Muscle of leg (tissue), 11 donors: ENCODE measurements around the gene DYSF. TPM values are rescaled to one million over a fixed set of nuclear protein-coding genes. Genes with fewer than 3 reads are reported as not detected.
A peak's percentile ranks its signal among the peaks of the same experiment; 100 is the strongest.

ENCODE experiments used
- DNase-seq: peaks from one replicate; pipeline ENCODE4 v3.0.0; 2013
- H3K27ac ChIP-seq: one replicate; pipeline ENCODE4 v1.5.1; 2013; ENCODE audit warnings: mild to moderate bottlenecking, low read length, control low read depth
- H3K27me3 ChIP-seq: one replicate; pipeline ENCODE4 v1.6.1; 2013; ENCODE audit warnings: low read length; ENCODE audit not compliant: control insufficient read depth, insufficient read depth
- H3K36me3 ChIP-seq: one replicate; pipeline ENCODE4 v1.6.1; 2013; ENCODE audit warnings: low read length; ENCODE audit not compliant: control insufficient read depth, insufficient read depth
- H3K4me1 ChIP-seq: one replicate; pipeline ENCODE4 v1.6.1; 2013; ENCODE audit warnings: low read length; ENCODE audit not compliant: control insufficient read depth, insufficient read depth
- H3K4me3 ChIP-seq: one replicate; pipeline ENCODE4 v1.5.1; 2013; ENCODE audit warnings: low read length, control low read depth
- H3K9me3 ChIP-seq: replicated peaks from 2 replicates; pipeline ENCODE4 v1.6.1; 2013; ENCODE audit warnings: low read depth, low read length; ENCODE audit not compliant: control insufficient read depth
- WGBS: methylation state at CpG from one replicate; pipeline ENCODE4 v1.1.5; 2013; ENCODE audit warnings: missing lambda C conversion rate; ENCODE audit not compliant: insufficient coverage; 5-methylcytosine and 5-hydroxymethylcytosine counted together
- polyA plus RNA-seq, 8 donors: library from polyadenylated mRNA; unstranded; fragments of 120-200 nt; gene quantifications; one replicate each; pipeline versions ENCODE4 v1.2.1 to v1.2.3, GENCODE V29; 2013; ENCODE audit warnings: inconsistent platforms in 1 of 8, low replicate concordance in 1 of 8; ENCODE audit not compliant: insufficient read length in 8 of 8, insufficient read depth in 1 of 8
- total RNA-seq: library from RNA; stranded (reverse); fragments of 120-200 nt; gene quantifications from one replicate; pipeline ENCODE4 v1.2.4, GENCODE V29; 2013

Gene DYSF
- total and polyA plus RNA-seq, 9 donors: 51.6 to 152 (median 106) TPM

GRCh38 chr2:71468279-71469015 lies 15.1 kb downstream of the DYSF start:
- 72% methylated on average over 11 of the region's 11 CpGs for WGBS
- Histone ChIP-seq H3K27ac (peak overlapping the region; percentile 74), H3K4me1 (peaks cover 54% of the 10 kb centered on the region), H3K36me3 (peaks cover 3% of the 10 kb centered on the region), H3K9me3 (no peaks in the 10 kb centered on the region), H3K27me3 (peaks cover 39% of the 10 kb centered on the region), H3K4me3 (no peak overlapping the region)
- no peak for DNase-seq

GRCh38 chr2:71469403-71470398 lies 16.3 kb downstream of the DYSF start:
- peaks cover 53% of the 10 kb centered on the region for H3K4me1 ChIP-seq
- peak; percentile 78 for DNase-seq
- peaks cover 3% of the 10 kb centered on the region for H3K36me3 ChIP-seq
- WGBS: 62% methylated on average over 2 of the region's 8 CpGs
- H3K4me3 ChIP-seq: no peak overlapping the region
- no peaks in the 10 kb centered on the region for H3K9me3 ChIP-seq
- H3K27ac ChIP-seq: peak overlapping the region; percentile 74
- H3K27me3 ChIP-seq: peaks cover 35% of the 10 kb centered on the region

GRCh38 chr2:71471276-71471675 lies 17.9 kb downstream of the DYSF start:
- no CpG with 5 or more reads among the region's 1 CpG for WGBS
- H3K9me3 ChIP-seq: no peaks in the 10 kb centered on the region
- no peak overlapping the region for H3K4me3 ChIP-seq
- H3K4me1 ChIP-seq: peaks cover 44% of the 10 kb centered on the region
- H3K27ac ChIP-seq: no peak overlapping the region
- no peak for DNase-seq
- peaks cover 19% of the 10 kb centered on the region for H3K27me3 ChIP-seq
- H3K36me3 ChIP-seq: peaks cover 8% of the 10 kb centered on the region

- no peak for DNase-seq
- H3K4me1 ChIP-seq: peaks cover 44% of the 10 kb centered on the region
- peaks cover 8% of the 10 kb centered on the region for H3K36me3 ChIP-seq
- no peak overlapping the region for H3K27ac ChIP-seq
- no CpG with 5 or more reads among the region's 2 CpGs for WGBS
- H3K27me3 ChIP-seq: peaks cover 13% of the 10 kb centered on the region
- H3K9me3 ChIP-seq: no peaks in the 10 kb centered on the region
- H3K4me3 ChIP-seq: no peak overlapping the region
Measured at GRCh38 chr2:71472019-71472418, 18.7 kb downstream of the DYSF start.

GRCh38 chr2:71473346-71474031 lies 20.1 kb downstream of the DYSF start:
- peak overlapping the region; percentile 35 for H3K27ac ChIP-seq
- H3K36me3 ChIP-seq: peaks cover 8% of the 10 kb centered on the region
- 100% methylated on average over 1 of the region's 9 CpGs for WGBS
- H3K9me3 ChIP-seq: no peaks in the 10 kb centered on the region
- H3K4me1 ChIP-seq: peaks cover 36% of the 10 kb centered on the region
- no peak overlapping the region for H3K4me3 ChIP-seq
- no peak for DNase-seq
- peaks cover 7% of the 10 kb centered on the region for H3K27me3 ChIP-seq

- no peak for DNase-seq
- 86% methylated on average over 1 of the region's 5 CpGs for WGBS
- Histone ChIP-seq H3K36me3 (peaks cover 8% of the 10 kb centered on the region), H3K27me3 (peaks cover 2% of the 10 kb centered on the region), H3K4me3 (no peak overlapping the region), H3K27ac (peak overlapping the region; percentile 25), H3K9me3 (no peaks in the 10 kb centered on the region), H3K4me1 (peaks cover 28% of the 10 kb centered on the region)
Measured at GRCh38 chr2:71474116-71474743, 20.9 kb downstream of the DYSF start.

- Histone ChIP-seq H3K4me3 (no peak overlapping the region), H3K36me3 (peaks cover 8% of the 10 kb centered on the region), H3K27ac (peak overlapping the region; percentile 25), H3K4me1 (peaks cover 27% of the 10 kb centered on the region), H3K9me3 (no peaks in the 10 kb centered on the region), H3K27me3 (peaks cover 2% of the 10 kb centered on the region)
- 95% methylated on average over 8 of the region's 10 CpGs for WGBS
- no peak for DNase-seq
Measured at GRCh38 chr2:71474744-71475397, 21.5 kb downstream of the DYSF start.

GRCh38 chr2:71476495-71476894 lies 23.1 kb downstream of the DYSF start:
- Histone ChIP-seq H3K36me3 (peaks cover 16% of the 10 kb centered on the region), H3K27ac (no peak overlapping the region), H3K9me3 (no peaks in the 10 kb centered on the region), H3K4me3 (no peak overlapping the region), H3K27me3 (no peaks in the 10 kb centered on the region), H3K4me1 (peaks cover 23% of the 10 kb centered on the region)
- WGBS: no CpG with 5 or more reads among the region's 1 CpG
- DNase-seq: no peak

GRCh38 chr2:71477231-71477691 lies 23.9 kb downstream of the DYSF start:
- Histone ChIP-seq H3K36me3 (peaks cover 24% of the 10 kb centered on the region), H3K9me3 (no peaks in the 10 kb centered on the region), H3K4me3 (no peak overlapping the region), H3K27me3 (no peaks in the 10 kb centered on the region), H3K4me1 (peaks cover 25% of the 10 kb centered on the region), H3K27ac (no peak overlapping the region)
- DNase-seq: no peak
- WGBS: 69% methylated on average over 3 of the region's 6 CpGs
